Stimulated activated naive CD4-positive, alpha-beta T cell (primary cell): ENCODE results near the gene TMEM9.

ENCODE experiments used
- DNase-seq, 6 experiments: peaks; one replicate each; lab custom pipeline; 2025; lab: John Stamatoyannopoulos, UW

TMEM9 gene

GRCh38 chr1:201105688-201106087, 48.6 kb downstream of the TMEM9 start:
- DNase-seq = no peak

- no peak for DNase-seq
Observed at GRCh38 chr1:201104141-201104540, 50.1 kb downstream of the TMEM9 start.

- DNase-seq = no peak
Observed at GRCh38 chr1:201103666-201104065, 50.6 kb downstream of the TMEM9 start.

- no peak for DNase-seq
Observed at GRCh38 chr1:201100169-201100930, 53.9 kb downstream of the TMEM9 start.

- DNase-seq = no peak
Observed at GRCh38 chr1:201098992-201099677, 55.1 kb downstream of the TMEM9 start.

- DNase-seq = no peak
Observed at GRCh38 chr1:201096977-201097856, 57.1 kb downstream of the TMEM9 start.

GRCh38 chr1:201096041-201096461, 58.2 kb downstream of the TMEM9 start:
- no peak for DNase-seq

- DNase-seq = no peak
Observed at GRCh38 chr1:201095581-201095980, 58.7 kb downstream of the TMEM9 start.

GRCh38 chr1:201094832-201095231, 59.4 kb downstream of the TMEM9 start:
- DNase-seq = no peak

GRCh38 chr1:201093962-201094361, 60.3 kb downstream of the TMEM9 start:
- DNase-seq = no peak

GRCh38 chr1:201093561-201093960, 60.7 kb downstream of the TMEM9 start:
- DNase-seq = no peak

GRCh38 chr1:201092738-201093137, 61.5 kb downstream of the TMEM9 start:
- no peak for DNase-seq

- no peak for DNase-seq
Observed at GRCh38 chr1:201091256-201091655, 63.0 kb downstream of the TMEM9 start.

GRCh38 chr1:201090541-201090940, 63.7 kb downstream of the TMEM9 start:
- DNase-seq = no peak

- no peak for DNase-seq
Observed at GRCh38 chr1:201089596-201089995, 64.7 kb downstream of the TMEM9 start.

- no peak for DNase-seq
Observed at GRCh38 chr1:201088901-201089525, 65.3 kb downstream of the TMEM9 start.

- DNase-seq = no peak
Observed at GRCh38 chr1:201088395-201088794, 65.9 kb downstream of the TMEM9 start.

GRCh38 chr1:201085902-201086735, 68.2 kb downstream of the TMEM9 start:
- peak in 3 of 6 experiments; percentile 14 to 34 (median 15) for DNase-seq
